Natural killer cell (primary cell): ENCODE data around the gene INSRR. TPM values are rescaled to one million over a fixed set of nuclear protein-coding genes. Genes with fewer than 3 reads are reported as not detected.

Experiments
- ATAC-seq, 3 donors: fragments of 150-1000 bp in 2 of 3; fragments of 200-7000 bp in 1 of 3; cut with Tn5 transposase; 1 replicate in 1 of 3; 2 replicates in 2 of 3; pipeline ENCODE4 v1.10.0; 2021; ENCODE audit warnings: mild to moderate bottlenecking in 2 of 3, moderate library complexity in 2 of 3
- DNase-seq, 2 donors: peaks; one replicate each; pipeline versions ENCODE4 v3.0.0 to v3.0.0-alpha.2; 2013 to 2021; ENCODE audit warnings: mixed read lengths in 1 of 2
- H3K27ac ChIP-seq: one replicate; pipeline ENCODE4 v1.5.1; 2013; ENCODE audit warnings: mild to moderate bottlenecking, low read length
- H3K27me3 ChIP-seq: one replicate; pipeline ENCODE4 v1.6.1; 2013; ENCODE audit warnings: low read length; ENCODE audit not compliant: control insufficient read depth, insufficient read depth
- H3K36me3 ChIP-seq: one replicate; pipeline ENCODE4 v1.6.1; 2013; ENCODE audit warnings: low read length; ENCODE audit not compliant: control insufficient read depth, insufficient read depth
- H3K4me1 ChIP-seq: one replicate; pipeline ENCODE4 v1.6.1; 2013; ENCODE audit warnings: low read length; ENCODE audit not compliant: control insufficient read depth, insufficient read depth
- H3K4me3 ChIP-seq: one replicate; pipeline ENCODE4 v1.5.1; 2013; ENCODE audit warnings: low read length
- H3K9me3 ChIP-seq: one replicate; pipeline ENCODE4 v1.6.1; 2013; ENCODE audit warnings: low read length; ENCODE audit not compliant: control insufficient read depth, insufficient read depth
- H3K27ac Mint-ChIP-seq, 2 donors: one replicate each; pipeline ENCODE4 v1.8.0; 2022; ENCODE audit warnings: mild to moderate bottlenecking in 2 of 2, mixed read lengths in 2 of 2, moderate library complexity in 1 of 2
- H3K27me3 Mint-ChIP-seq, 2 donors: one replicate each; pipeline ENCODE4 v1.8.0; 2022; ENCODE audit warnings: low read depth in 2 of 2, mixed read lengths in 2 of 2
- H3K36me3 Mint-ChIP-seq: one replicate; pipeline ENCODE4 v1.8.0; 2022; ENCODE audit warnings: mixed read lengths
- H3K4me1 Mint-ChIP-seq, 2 donors: one replicate each; pipeline ENCODE4 v1.8.0; 2022; ENCODE audit warnings: mixed read lengths in 2 of 2
- H3K4me3 Mint-ChIP-seq: one replicate; pipeline ENCODE4 v1.8.0; 2022; ENCODE audit warnings: mild to moderate bottlenecking, moderate library complexity, mixed read lengths
- H3K9me3 Mint-ChIP-seq, 2 donors: one replicate each; pipeline ENCODE4 v1.8.0; 2022; ENCODE audit warnings: mixed read lengths in 2 of 2
- CTCF ChIP-seq: fragments of 200-600 bp; IDR thresholded peaks from one replicate; pipeline ENCODE4 v1.8.0; 2022; ENCODE audit warnings: antibody characterized with exemption
- WGBS: methylation state at CpG from one replicate; pipeline ENCODE4 v1.1.7; 2013; ENCODE audit warnings: missing lambda C conversion rate; ENCODE audit not compliant: insufficient coverage; 5-methylcytosine and 5-hydroxymethylcytosine counted together
- intact Hi-C: fragments of 100-400 bp; cut with micrococcal nuclease; formaldehyde crosslinking; loops from one replicate; pipeline ENCODE4 v1.14.2; 2022
- total RNA-seq, 4 donors: library from RNA; stranded (reverse); fragments of 120-200 nt in 1 of 4; gene quantifications; one replicate each; pipeline versions ENCODE4 v1.2.3 to v1.2.4, GENCODE V29; 2013 to 2022

The INSRR gene
- total RNA-seq, 3 donors from 2014 or later (not counting 1 experiment from before 2014, with no cell fraction given), result 0.10 to 0.18 (median 0.14) TPM

GRCh38 chr1:156857532-156857931, 1.4 kb downstream of the INSRR start:
- Histone ChIP-seq H3K27me3 (peaks cover 35% of the 10 kb centered on the region), H3K36me3 (no peaks in the 10 kb centered on the region), H3K27ac (no peak overlapping the region), H3K4me1 (peaks cover 25% of the 10 kb centered on the region), H3K9me3 (no peaks in the 10 kb centered on the region), H3K4me3 (no peak overlapping the region)
- Mint-ChIP-seq H3K36me3 (no peaks in the 10 kb centered on the region), H3K4me3 (no peak overlapping the region), H3K4me1 (peaks cover 12 to 25% of the 10 kb centered on the region in 2 donors), H3K27me3 (peaks cover 33 to 36% of the 10 kb centered on the region in 2 donors), H3K9me3 (no peaks in the 10 kb centered on the region), H3K27ac (no peak overlapping the region)
- ATAC-seq, result no peak
- intact Hi-C loops, result no loop called here
- 70% methylated on average over 2 of the region's 3 CpGs for WGBS
- no peak for DNase-seq
- TF ChIP-seq CTCF, result no peak

GRCh38 chr1:156856282-156856785, 2.6 kb downstream of the INSRR start:
- no peak for ATAC-seq
- H3K27ac ChIP-seq, result no peak overlapping the region
- WGBS, result 73% methylated on average over 3 of the region's 3 CpGs
- Mint-ChIP-seq H3K4me3 (no peak overlapping the region), H3K9me3 (no peaks in the 10 kb centered on the region), H3K4me1 (peaks cover 12 to 20% of the 10 kb centered on the region in 2 donors), H3K27me3 (peaks cover 24 to 28% of the 10 kb centered on the region in 2 donors), H3K27ac (no peak overlapping the region), H3K36me3 (no peaks in the 10 kb centered on the region)
- no peak for TF ChIP-seq CTCF
- intact Hi-C loops, result no loop called here
- H3K27me3 ChIP-seq, result peaks cover 24% of the 10 kb centered on the region
- H3K36me3 ChIP-seq, result no peaks in the 10 kb centered on the region
- no peaks in the 10 kb centered on the region for H3K9me3 ChIP-seq
- no peak for DNase-seq
- H3K4me1 ChIP-seq, result peaks cover 22% of the 10 kb centered on the region
- no peak overlapping the region for H3K4me3 ChIP-seq

GRCh38 chr1:156854634-156855033, 4.3 kb downstream of the INSRR start:
- intact Hi-C loops, result no loop called here
- H3K27me3 Mint-ChIP-seq, result peaks cover 19 to 24% of the 10 kb centered on the region in 2 donors

More at GRCh38 chr1:156854634-156855033, 4.3 kb downstream of the INSRR start:
- TF ChIP-seq CTCF, result no peak
- DNase-seq (no peak), ATAC-seq (no peak)
- Histone ChIP-seq H3K4me1 (peaks cover 6% of the 10 kb centered on the region), H3K27me3 (peaks cover 15% of the 10 kb centered on the region), H3K4me3 (no peak overlapping the region), H3K36me3 (no peaks in the 10 kb centered on the region), H3K9me3 (no peaks in the 10 kb centered on the region), H3K27ac (no peak overlapping the region)
- 63% methylated on average over 3 of the region's 3 CpGs for WGBS
- no peak overlapping the region for H3K27ac Mint-ChIP-seq
- H3K4me3 Mint-ChIP-seq, result no peak overlapping the region
- H3K9me3 Mint-ChIP-seq, result no peaks in the 10 kb centered on the region
- H3K4me1 Mint-ChIP-seq, result peaks cover 1 to 10% of the 10 kb centered on the region in 2 donors
- no peaks in the 10 kb centered on the region for H3K36me3 Mint-ChIP-seq
